ENCODE data around the gene TGFBR3. TPM values are rescaled to one million over a fixed set of nuclear protein-coding genes. Genes with fewer than 3 reads are reported as not detected.

The TGFBR3 gene
- total RNA-seq, 1 donor = 32.2 TPM

GRCh38 chr1:91763252-91763651 is 122.7 kb downstream of the TGFBR3 start:
- H4K20me1 ChIP-seq (ENCODE audit: insufficient read depth, low read length) = no peaks in the 10 kb centered on the region
- H3K27ac ChIP-seq (ENCODE audit: low read depth, low read length) = no peak overlapping the region
- no peak overlapping the region for H3K4me3 ChIP-seq (ENCODE audit: insufficient read depth, low read length)
- no peak for DNase-seq (ENCODE audit: insufficient read length, low spot score, missing footprints)
- no peaks in the 10 kb centered on the region for H3K36me3 ChIP-seq (ENCODE audit: insufficient read depth, low read length)
- H3K9me3 ChIP-seq (ENCODE audit: low read depth, low read length) = no peaks in the 10 kb centered on the region
- H3K79me2 ChIP-seq (ENCODE audit: insufficient read depth, low read length) = peaks cover 3% of the 10 kb centered on the region
- H3K27me3 ChIP-seq (ENCODE audit: insufficient read depth, low read length) = no peaks in the 10 kb centered on the region
- H3K4me2 ChIP-seq (ENCODE audit: insufficient read depth, low read length) = no peak overlapping the region
- TF ChIP-seq, protein P1, sequence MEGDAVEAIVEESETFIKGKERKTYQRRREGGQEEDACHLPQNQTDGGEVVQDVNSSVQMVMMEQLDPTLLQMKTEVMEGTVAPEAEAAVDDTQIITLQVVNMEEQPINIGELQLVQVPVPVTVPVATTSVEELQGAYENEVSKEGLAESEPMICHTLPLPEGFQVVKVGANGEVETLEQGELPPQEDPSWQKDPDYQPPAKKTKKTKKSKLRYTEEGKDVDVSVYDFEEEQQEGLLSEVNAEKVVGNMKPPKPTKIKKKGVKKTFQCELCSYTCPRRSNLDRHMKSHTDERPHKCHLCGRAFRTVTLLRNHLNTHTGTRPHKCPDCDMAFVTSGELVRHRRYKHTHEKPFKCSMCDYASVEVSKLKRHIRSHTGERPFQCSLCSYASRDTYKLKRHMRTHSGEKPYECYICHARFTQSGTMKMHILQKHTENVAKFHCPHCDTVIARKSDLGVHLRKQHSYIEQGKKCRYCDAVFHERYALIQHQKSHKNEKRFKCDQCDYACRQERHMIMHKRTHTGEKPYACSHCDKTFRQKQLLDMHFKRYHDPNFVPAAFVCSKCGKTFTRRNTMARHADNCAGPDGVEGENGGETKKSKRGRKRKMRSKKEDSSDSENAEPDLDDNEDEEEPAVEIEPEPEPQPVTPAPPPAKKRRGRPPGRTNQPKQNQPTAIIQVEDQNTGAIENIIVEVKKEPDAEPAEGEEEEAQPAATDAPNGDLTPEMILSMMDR (IDR thresholded peaks at IDR 0.05; ENCODE audit: extremely low read depth, low read depth, low read length) = no peak
- H2AFZ ChIP-seq (ENCODE audit: low read length) = no peak overlapping the region
- peaks cover 5% of the 10 kb centered on the region for H3K4me1 ChIP-seq (ENCODE audit: insufficient read depth, low read length)

DNA sequence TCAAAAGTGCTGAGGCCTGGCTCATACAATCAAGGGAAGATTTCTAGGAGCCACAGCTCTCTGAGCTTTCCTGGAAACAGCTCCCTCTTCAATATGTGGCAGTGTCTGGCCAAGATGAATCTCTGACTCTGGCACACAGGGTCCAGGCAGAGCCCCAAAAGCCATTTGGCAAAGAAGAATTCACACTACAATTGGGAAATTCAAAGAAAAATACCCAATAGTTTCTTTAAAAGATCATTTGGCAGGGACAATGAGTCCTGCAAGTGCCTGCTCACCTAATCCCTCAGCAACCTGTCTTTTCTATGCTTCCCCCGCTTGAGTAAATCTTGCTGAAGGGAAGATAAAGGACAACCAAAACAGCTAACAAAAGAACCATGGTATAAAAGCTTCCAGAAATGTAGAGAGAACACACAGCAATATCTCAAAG is 124.6 kb downstream of the TGFBR3 start:
- peaks cover 3% of the 10 kb centered on the region for H3K79me2 ChIP-seq (ENCODE audit: insufficient read depth, low read length)
- TF ChIP-seq, protein P1 (IDR thresholded peaks at IDR 0.05; ENCODE audit: extremely low read depth, low read depth, low read length) = no peak
- no peaks in the 10 kb centered on the region for H4K20me1 ChIP-seq (ENCODE audit: insufficient read depth, low read length)

DNA sequence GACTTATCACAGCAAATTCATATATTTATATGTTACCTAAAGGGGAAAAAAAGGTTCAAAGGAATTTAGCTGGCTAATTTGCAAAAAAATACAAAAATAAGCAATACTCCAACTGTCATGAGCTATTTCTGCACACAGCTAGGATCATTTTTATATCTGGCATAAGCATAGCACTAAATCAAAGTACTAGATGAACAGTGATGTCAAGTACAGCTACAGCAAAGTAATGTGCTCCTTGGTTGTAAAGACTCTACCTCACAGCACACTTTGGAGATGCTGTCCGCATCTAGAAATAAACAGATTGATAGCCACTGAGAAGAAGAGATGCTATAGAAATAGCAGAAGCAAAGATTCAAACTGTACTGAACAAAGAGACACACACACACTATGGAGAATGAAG is 125.4 kb downstream of the TGFBR3 start:
- H4K20me1 ChIP-seq (ENCODE audit: insufficient read depth, low read length) = no peaks in the 10 kb centered on the region
- H3K27ac ChIP-seq (ENCODE audit: low read depth, low read length) = no peak overlapping the region
- no peak overlapping the region for H2AFZ ChIP-seq (ENCODE audit: low read length)
- no peaks in the 10 kb centered on the region for H3K36me3 ChIP-seq (ENCODE audit: insufficient read depth, low read length)
- no peak overlapping the region for H3K4me3 ChIP-seq (ENCODE audit: insufficient read depth, low read length)
- H3K79me2 ChIP-seq (ENCODE audit: insufficient read depth, low read length) = peaks cover 3% of the 10 kb centered on the region
- H3K4me2 ChIP-seq (ENCODE audit: insufficient read depth, low read length) = no peak overlapping the region
- TF ChIP-seq, protein P1 (IDR thresholded peaks at IDR 0.05; ENCODE audit: extremely low read depth, low read depth, low read length) = no peak
- peaks cover 5% of the 10 kb centered on the region for H3K4me1 ChIP-seq (ENCODE audit: insufficient read depth, low read length)
- no peaks in the 10 kb centered on the region for H3K9me3 ChIP-seq (ENCODE audit: low read depth, low read length)
- no peak for DNase-seq (ENCODE audit: insufficient read length, low spot score, missing footprints)
- H3K27me3 ChIP-seq (ENCODE audit: insufficient read depth, low read length) = no peaks in the 10 kb centered on the region

More for the DNA sequence above, 124.6 kb downstream of the TGFBR3 start:
- Histone ChIP-seq H2AFZ (ENCODE audit: low read length) (no peak overlapping the region), H3K4me1 (ENCODE audit: insufficient read depth, low read length) (peaks cover 5% of the 10 kb centered on the region), H3K4me2 (ENCODE audit: insufficient read depth, low read length) (no peak overlapping the region), H3K36me3 (ENCODE audit: insufficient read depth, low read length) (no peaks in the 10 kb centered on the region), H3K27me3 (ENCODE audit: insufficient read depth, low read length) (no peaks in the 10 kb centered on the region), H3K4me3 (ENCODE audit: insufficient read depth, low read length) (no peak overlapping the region), H3K27ac (ENCODE audit: low read depth, low read length) (no peak overlapping the region), H3K9me3 (ENCODE audit: low read depth, low read length) (no peaks in the 10 kb centered on the region)
- DNase-seq (ENCODE audit: insufficient read length, low spot score, missing footprints) = no peak

GRCh38 chr1:91759076-91759475 is 126.9 kb downstream of the TGFBR3 start:
- Histone ChIP-seq H3K4me2 (ENCODE audit: insufficient read depth, low read length) (no peak overlapping the region), H2AFZ (ENCODE audit: low read length) (no peak overlapping the region), H3K4me1 (ENCODE audit: insufficient read depth, low read length) (peaks cover 2% of the 10 kb centered on the region), H4K20me1 (ENCODE audit: insufficient read depth, low read length) (no peaks in the 10 kb centered on the region), H3K36me3 (ENCODE audit: insufficient read depth, low read length) (no peaks in the 10 kb centered on the region), H3K79me2 (ENCODE audit: insufficient read depth, low read length) (peaks cover 3% of the 10 kb centered on the region), H3K4me3 (ENCODE audit: insufficient read depth, low read length) (no peak overlapping the region), H3K27ac (ENCODE audit: low read depth, low read length) (no peak overlapping the region), H3K27me3 (ENCODE audit: insufficient read depth, low read length) (no peaks in the 10 kb centered on the region), H3K9me3 (ENCODE audit: low read depth, low read length) (no peaks in the 10 kb centered on the region)
- TF ChIP-seq, protein P1 (IDR thresholded peaks at IDR 0.05; ENCODE audit: extremely low read depth, low read depth, low read length) = no peak
- no peak for DNase-seq (ENCODE audit: insufficient read length, low spot score, missing footprints)
